GM11168 (cell line): ENCODE data around the gene ABCA3.

Source experiments
- in situ Hi-C: fragments of 300-500 bp; cut with MboI; formaldehyde crosslinking; loops from one replicate; pipeline ENCODE4 v1.12.0; 2022; ENCODE audit warnings: low sequenced_read_pairs; ENCODE audit not compliant: unreplicated experiment

The ABCA3 gene

GRCh38 chr16:2324296-2324859, 16.1 kb downstream of the ABCA3 start:
- in situ Hi-C loops = no loop called here

- in situ Hi-C loops = no loop called here
These were observed 16.8 kb downstream of the ABCA3 start for GRCh38 chr16:2323701-2324100.

- in situ Hi-C loops = no loop called here
These were observed 20.9 kb downstream of the ABCA3 start for GRCh38 chr16:2319606-2320005.

GRCh38 chr16:2317231-2318020, 23.1 kb downstream of the ABCA3 start:
- in situ Hi-C loops = no loop called here

- in situ Hi-C loops = no loop called here
These were observed 32.2 kb downstream of the ABCA3 start for GRCh38 chr16:2308089-2308962.

- in situ Hi-C loops = no loop called here
These were observed 40.7 kb downstream of the ABCA3 start for GRCh38 chr16:2299915-2300192.

GRCh38 chr16:2299121-2299914, 41.2 kb downstream of the ABCA3 start:
- in situ Hi-C loops = no loop called here

GRCh38 chr16:2298621-2299020, 41.9 kb downstream of the ABCA3 start:
- in situ Hi-C loops = no loop called here

GRCh38 chr16:2297506-2297860, 43.0 kb downstream of the ABCA3 start:
- in situ Hi-C loops = no loop called here

GRCh38 chr16:2296661-2297505, 43.6 kb downstream of the ABCA3 start:
- in situ Hi-C loops = no loop called here

GRCh38 chr16:2295056-2295798, 45.3 kb downstream of the ABCA3 start:
- in situ Hi-C loops = no loop called here

- in situ Hi-C loops = no loop called here
These were observed 48.3 kb downstream of the ABCA3 start for GRCh38 chr16:2292221-2292620.

GRCh38 chr16:2289282-2289681, 51.2 kb downstream of the ABCA3 start:
- in situ Hi-C loops = no loop called here

GRCh38 chr16:2288726-2289125, 51.8 kb downstream of the ABCA3 start:
- in situ Hi-C loops = no loop called here

- in situ Hi-C loops = no loop called here
These were observed 52.5 kb downstream of the ABCA3 start for GRCh38 chr16:2287916-2288547.

- in situ Hi-C loops = no loop called here
These were observed 54.0 kb downstream of the ABCA3 start for GRCh38 chr16:2286550-2286949.

GRCh38 chr16:2285731-2286191, 54.8 kb downstream of the ABCA3 start:
- in situ Hi-C loops = no loop called here

- in situ Hi-C loops = no loop called here
These were observed 55.5 kb downstream of the ABCA3 start for GRCh38 chr16:2284797-2285576.
